Colonic mucosa (tissue), 4 donors: Measurements from ENCODE around the gene KCNV2. TPM values are rescaled to one million over a fixed set of nuclear protein-coding genes. Genes with fewer than 3 reads are reported as not detected.

Experiments
- DNase-seq: peaks from one replicate; pipeline ENCODE4 v3.0.0-alpha.2; 2020
- H3K27ac ChIP-seq: fragments of 200-600 bp; one replicate; pipeline ENCODE4 v1.8.0; 2021
- H3K27me3 ChIP-seq: fragments of 200-600 bp; one replicate; pipeline ENCODE4 v1.8.0; 2021
- H3K36me3 ChIP-seq: fragments of 200-600 bp; one replicate; pipeline ENCODE4 v1.8.0; 2021
- H3K4me1 ChIP-seq: fragments of 200-600 bp; one replicate; pipeline ENCODE4 v1.8.0; 2021; ENCODE audit warnings: mild to moderate bottlenecking
- H3K4me3 ChIP-seq: fragments of 200-600 bp; one replicate; pipeline ENCODE4 v1.8.0; 2021
- H3K9ac ChIP-seq, 2 donors: one replicate each; pipeline ENCODE4 v1.7.0; 2013; ENCODE audit warnings: control low read depth in 2 of 2, low read depth in 2 of 2, low read length in 2 of 2
- H3K9me3 ChIP-seq: fragments of 200-600 bp; one replicate; pipeline ENCODE4 v1.8.0; 2021
- intact Hi-C: fragments of 100-400 bp; cut with DNase I; formaldehyde crosslinking; loops from one replicate; pipeline ENCODE4 v1.14.1; 2022
- total RNA-seq, 2 donors: library from RNA; stranded (reverse); fragmentation: NEBNext Ultra II Directional in 1 of 2; extraction: Animal tissue kit (Norgen Biotek cat#: 25700) in 1 of 2; gene quantifications; one replicate each; pipeline ENCODE4 v1.2.1, GENCODE V29; 2021
- TF ChIP-seq, protein P1 (sequence below): fragments of 200-600 bp; IDR thresholded peaks from one replicate; pipeline ENCODE4 v1.8.0; 2022; ENCODE audit warnings: antibody characterized with exemption, mild to moderate bottlenecking
- donor health status: healthy.
- donor health status: DM: no; HTN: no; CAD: no.
- donor health status: DM: no; HTN: no; CAD: no.

KCNV2 gene
- total RNA-seq, 2 donors from 2014 or later, result not detected

DNA sequence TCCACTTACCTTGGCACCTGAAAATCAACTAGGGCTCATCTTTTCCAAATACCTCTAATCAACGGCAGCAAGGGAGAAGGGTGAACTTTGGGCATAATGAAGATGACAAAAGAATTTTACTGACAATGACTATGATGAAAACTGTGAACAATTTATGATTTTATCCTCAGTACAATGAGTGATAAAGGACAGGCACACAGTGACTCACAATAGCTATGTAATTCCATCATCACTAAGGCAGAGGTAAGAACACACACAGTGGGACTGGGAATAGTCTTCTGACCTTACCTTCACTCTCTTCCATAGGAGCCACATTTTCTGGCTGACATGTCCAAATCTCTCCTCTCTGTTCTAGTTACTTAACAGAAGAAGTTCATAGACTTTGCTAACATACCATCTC is 26.1 kb upstream of the KCNV2 start:
- Histone ChIP-seq H3K9ac (no peak overlapping the region), H3K36me3 (no peaks in the 10 kb centered on the region), H3K27me3 (no peaks in the 10 kb centered on the region), H3K4me3 (no peak overlapping the region), H3K9me3 (no peaks in the 10 kb centered on the region), H3K27ac (no peak overlapping the region), H3K4me1 (no peaks in the 10 kb centered on the region)
- DNase-seq, result no peak
- intact Hi-C loops, result no loop called here
- TF ChIP-seq, protein P1, sequence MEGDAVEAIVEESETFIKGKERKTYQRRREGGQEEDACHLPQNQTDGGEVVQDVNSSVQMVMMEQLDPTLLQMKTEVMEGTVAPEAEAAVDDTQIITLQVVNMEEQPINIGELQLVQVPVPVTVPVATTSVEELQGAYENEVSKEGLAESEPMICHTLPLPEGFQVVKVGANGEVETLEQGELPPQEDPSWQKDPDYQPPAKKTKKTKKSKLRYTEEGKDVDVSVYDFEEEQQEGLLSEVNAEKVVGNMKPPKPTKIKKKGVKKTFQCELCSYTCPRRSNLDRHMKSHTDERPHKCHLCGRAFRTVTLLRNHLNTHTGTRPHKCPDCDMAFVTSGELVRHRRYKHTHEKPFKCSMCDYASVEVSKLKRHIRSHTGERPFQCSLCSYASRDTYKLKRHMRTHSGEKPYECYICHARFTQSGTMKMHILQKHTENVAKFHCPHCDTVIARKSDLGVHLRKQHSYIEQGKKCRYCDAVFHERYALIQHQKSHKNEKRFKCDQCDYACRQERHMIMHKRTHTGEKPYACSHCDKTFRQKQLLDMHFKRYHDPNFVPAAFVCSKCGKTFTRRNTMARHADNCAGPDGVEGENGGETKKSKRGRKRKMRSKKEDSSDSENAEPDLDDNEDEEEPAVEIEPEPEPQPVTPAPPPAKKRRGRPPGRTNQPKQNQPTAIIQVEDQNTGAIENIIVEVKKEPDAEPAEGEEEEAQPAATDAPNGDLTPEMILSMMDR, result no peak

GRCh38 chr9:2691626-2692025 is 25.7 kb upstream of the KCNV2 start:
- Histone ChIP-seq H3K9me3 (no peaks in the 10 kb centered on the region), H3K36me3 (no peaks in the 10 kb centered on the region), H3K4me3 (no peak overlapping the region), H3K9ac (no peak overlapping the region), H3K27ac (no peak overlapping the region), H3K4me1 (no peaks in the 10 kb centered on the region), H3K27me3 (no peaks in the 10 kb centered on the region)
- no peak for DNase-seq
- intact Hi-C loops, result no loop called here
- TF ChIP-seq, protein P1, result no peak

DNA sequence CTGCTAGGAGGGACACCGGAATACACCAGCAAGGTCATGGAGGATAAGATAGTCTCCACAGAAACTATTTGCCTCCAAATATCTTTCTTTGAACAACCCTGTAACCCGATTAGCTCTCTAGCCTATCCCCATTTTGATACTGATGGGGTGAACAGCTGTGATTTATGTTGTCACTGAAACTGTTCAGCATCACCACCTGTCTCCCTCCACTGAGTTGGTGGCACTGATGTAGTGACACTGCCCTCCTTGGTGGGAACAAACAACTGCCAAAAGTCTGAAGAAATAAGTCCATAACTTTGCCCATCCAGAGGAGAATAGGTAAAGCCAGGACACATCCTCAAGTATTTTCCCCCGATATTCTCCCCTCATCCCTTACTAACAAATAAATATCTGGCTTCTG is 24.3 kb upstream of the KCNV2 start:
- Histone ChIP-seq H3K36me3 (no peaks in the 10 kb centered on the region), H3K9ac (no peak overlapping the region), H3K4me3 (no peak overlapping the region), H3K27ac (no peak overlapping the region), H3K9me3 (no peaks in the 10 kb centered on the region), H3K27me3 (no peaks in the 10 kb centered on the region), H3K4me1 (no peaks in the 10 kb centered on the region)
- TF ChIP-seq, protein P1, result no peak
- no peak for DNase-seq
- intact Hi-C loops, result no loop called here

- Histone ChIP-seq H3K27me3 (no peaks in the 10 kb centered on the region), H3K4me3 (no peak overlapping the region), H3K27ac (no peak overlapping the region), H3K9me3 (no peaks in the 10 kb centered on the region), H3K9ac (no peak overlapping the region), H3K4me1 (no peaks in the 10 kb centered on the region), H3K36me3 (no peaks in the 10 kb centered on the region)
- TF ChIP-seq, protein P1, result no peak
- no peak for DNase-seq
- intact Hi-C loops, result no loop called here
These were observed 19.8 kb upstream of the KCNV2 start for GRCh38 chr9:2697492-2697891.

GRCh38 chr9:2700398-2700797 is 16.9 kb upstream of the KCNV2 start:
- intact Hi-C loops, result no loop called here
- H3K36me3 ChIP-seq, result no peaks in the 10 kb centered on the region
- H3K4me3 ChIP-seq, result no peak overlapping the region
- no peaks in the 10 kb centered on the region for H3K4me1 ChIP-seq
- no peaks in the 10 kb centered on the region for H3K9me3 ChIP-seq
- H3K27me3 ChIP-seq, result no peaks in the 10 kb centered on the region
- TF ChIP-seq, protein P1, result no peak
- H3K9ac ChIP-seq, result no peak overlapping the region
- H3K27ac ChIP-seq, result no peak overlapping the region
- no peak for DNase-seq
